ENCODE measurements around the gene FAM149B1.

Gene FAM149B1

GRCh38 chr10:73229567-73229966, 61.6 kb downstream of the FAM149B1 start:
- no peak for TF ChIP-seq TAF1 (IDR thresholded peaks at IDR 0.05; ENCODE audit: borderline replicate concordance, insufficient read depth, low read length)
- no peak for TF ChIP-seq SIN3A (IDR thresholded peaks at IDR 0.05; ENCODE audit: borderline replicate concordance, insufficient read depth, low read length)
- TF ChIP-seq FOXP2 (optimal IDR thresholded peaks at IDR 0.05; ENCODE audit: borderline replicate concordance, extremely low read depth, extremely low read length, insufficient read depth) = no peak
- TF ChIP-seq REST (IDR thresholded peaks at IDR 0.05; ENCODE audit: insufficient read depth in 1 of 2, low read depth in 2 of 2, low read length in 2 of 2) = no peak

- TF ChIP-seq FOXP2 (optimal IDR thresholded peaks at IDR 0.05; ENCODE audit: borderline replicate concordance, extremely low read depth, extremely low read length, insufficient read depth) (no peak), TAF1 (IDR thresholded peaks at IDR 0.05; ENCODE audit: borderline replicate concordance, insufficient read depth, low read length) (no peak), REST (IDR thresholded peaks at IDR 0.05; ENCODE audit: insufficient read depth in 1 of 2, low read depth in 2 of 2, low read length in 2 of 2) (no peak), POLR2AphosphoS5 (IDR thresholded peaks at IDR 0.05; ENCODE audit: low read depth, low read length) (no peak), SIN3A (IDR thresholded peaks at IDR 0.05; ENCODE audit: borderline replicate concordance, insufficient read depth, low read length) (no peak)
Observed at GRCh38 chr10:73232887-73233286, 65.0 kb downstream of the FAM149B1 start.

- no peak for TF ChIP-seq POLR2AphosphoS5 (IDR thresholded peaks at IDR 0.05; ENCODE audit: low read depth, low read length)
Observed at GRCh38 chr10:73233883-73234282, 66.0 kb downstream of the FAM149B1 start.

GRCh38 chr10:73234695-73235094, 66.8 kb downstream of the FAM149B1 start:
- no peak for TF ChIP-seq POLR2AphosphoS5 (IDR thresholded peaks at IDR 0.05; ENCODE audit: low read depth, low read length)

- TF ChIP-seq REST (IDR thresholded peaks at IDR 0.05; ENCODE audit: insufficient read depth in 1 of 2, low read depth in 2 of 2, low read length in 2 of 2) = no peak
- TF ChIP-seq FOXP2 (optimal IDR thresholded peaks at IDR 0.05; ENCODE audit: borderline replicate concordance, extremely low read depth, extremely low read length, insufficient read depth) = no peak
- no peak for TF ChIP-seq TAF1 (IDR thresholded peaks at IDR 0.05; ENCODE audit: borderline replicate concordance, insufficient read depth, low read length)
- no peak; the same call in 1 of the 2 replicates for TF ChIP-seq POLR2AphosphoS5 (IDR thresholded peaks at IDR 0.05; ENCODE audit: low read depth, low read length)
- TF ChIP-seq SIN3A (IDR thresholded peaks at IDR 0.05; ENCODE audit: borderline replicate concordance, insufficient read depth, low read length) = no peak
Observed at GRCh38 chr10:73238990-73239566, 71.2 kb downstream of the FAM149B1 start.

GRCh38 chr10:73239908-73240307, 72.0 kb downstream of the FAM149B1 start:
- no peak for TF ChIP-seq POLR2AphosphoS5 (IDR thresholded peaks at IDR 0.05; ENCODE audit: low read depth, low read length)
- TF ChIP-seq REST (IDR thresholded peaks at IDR 0.05; ENCODE audit: insufficient read depth in 1 of 2, low read depth in 2 of 2, low read length in 2 of 2) = no peak
- TF ChIP-seq TAF1 (IDR thresholded peaks at IDR 0.05; ENCODE audit: borderline replicate concordance, insufficient read depth, low read length) = no peak
- TF ChIP-seq FOXP2 (optimal IDR thresholded peaks at IDR 0.05; ENCODE audit: borderline replicate concordance, extremely low read depth, extremely low read length, insufficient read depth) = no peak
- no peak for TF ChIP-seq SIN3A (IDR thresholded peaks at IDR 0.05; ENCODE audit: borderline replicate concordance, insufficient read depth, low read length)
